ENCODE measurements around the gene RPP25. TPM values are rescaled to one million over a fixed set of nuclear protein-coding genes. Genes with fewer than 3 reads are reported as not detected.
"Not testable (repeated sequence)": the region's sequence is repeated elsewhere in the genome, so short reads cannot be mapped to it uniquely, and the experiment has no call there.

RPP25 gene
- total RNA-seq, 3 donors from 2014 or later (not counting 1 experiment from before 2014, with no cell fraction given) = 0.21 to 0.84 (median 0.50) TPM

DNA sequence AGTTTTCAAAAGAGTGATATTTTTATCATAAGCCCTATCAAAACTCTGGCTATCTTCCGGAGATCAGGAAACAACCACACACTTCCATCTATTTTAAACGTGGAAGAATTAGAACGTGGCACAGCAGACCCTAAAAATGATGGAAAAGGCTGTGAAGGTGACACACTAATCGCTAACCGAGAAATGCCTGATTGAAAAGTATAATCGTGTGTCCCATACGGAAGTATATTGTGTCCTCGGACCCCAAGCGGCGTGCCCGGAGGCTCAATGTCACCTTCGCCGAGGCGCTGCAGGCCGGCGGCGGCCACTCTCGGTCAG, 19.3 kb downstream of the RPP25 start:
- Mint-ChIP-seq H3K27me3 (ENCODE audit: low read depth in 2 of 2) (no peaks in the 10 kb centered on the region), H3K36me3 (no peaks in the 10 kb centered on the region), H3K27ac (peak overlapping the region; percentile 84 to 85), H3K4me3 (peak overlapping the region; percentile 93), H3K4me1 (peaks cover 23 to 28% of the 10 kb centered on the region in 2 donors), H3K9me3 (no peaks in the 10 kb centered on the region)
- H3K27ac ChIP-seq (ENCODE audit: low read length) = peak overlapping the region; percentile 83
- ATAC-seq (no peak), DNase-seq (no peak)
- H3K27me3 ChIP-seq (ENCODE audit: control insufficient read depth, insufficient read depth, low read length) = no peaks in the 10 kb centered on the region
- 0% methylated on average over 18 of the region's 18 CpGs for WGBS (ENCODE audit: insufficient coverage)
- no peaks in the 10 kb centered on the region for H3K9me3 ChIP-seq (ENCODE audit: control insufficient read depth, insufficient read depth, low read length)
- peak overlapping the region; percentile 90 for H3K4me3 ChIP-seq (ENCODE audit: low read length)
- intact Hi-C loops (cut with micrococcal nuclease) = loop anchor here (5.0 kb wide), 1 partner anchor 150 kb away; no protein-coding TSS in a partner anchor
- TF ChIP-seq, protein P1, sequence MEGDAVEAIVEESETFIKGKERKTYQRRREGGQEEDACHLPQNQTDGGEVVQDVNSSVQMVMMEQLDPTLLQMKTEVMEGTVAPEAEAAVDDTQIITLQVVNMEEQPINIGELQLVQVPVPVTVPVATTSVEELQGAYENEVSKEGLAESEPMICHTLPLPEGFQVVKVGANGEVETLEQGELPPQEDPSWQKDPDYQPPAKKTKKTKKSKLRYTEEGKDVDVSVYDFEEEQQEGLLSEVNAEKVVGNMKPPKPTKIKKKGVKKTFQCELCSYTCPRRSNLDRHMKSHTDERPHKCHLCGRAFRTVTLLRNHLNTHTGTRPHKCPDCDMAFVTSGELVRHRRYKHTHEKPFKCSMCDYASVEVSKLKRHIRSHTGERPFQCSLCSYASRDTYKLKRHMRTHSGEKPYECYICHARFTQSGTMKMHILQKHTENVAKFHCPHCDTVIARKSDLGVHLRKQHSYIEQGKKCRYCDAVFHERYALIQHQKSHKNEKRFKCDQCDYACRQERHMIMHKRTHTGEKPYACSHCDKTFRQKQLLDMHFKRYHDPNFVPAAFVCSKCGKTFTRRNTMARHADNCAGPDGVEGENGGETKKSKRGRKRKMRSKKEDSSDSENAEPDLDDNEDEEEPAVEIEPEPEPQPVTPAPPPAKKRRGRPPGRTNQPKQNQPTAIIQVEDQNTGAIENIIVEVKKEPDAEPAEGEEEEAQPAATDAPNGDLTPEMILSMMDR (IDR thresholded peaks at IDR 0.05) = no peak
- peaks cover 2% of the 10 kb centered on the region for H3K36me3 ChIP-seq (ENCODE audit: control insufficient read depth, insufficient read depth, low read length)
- peaks cover 20% of the 10 kb centered on the region for H3K4me1 ChIP-seq (ENCODE audit: control insufficient read depth, insufficient read depth, low read length)

DNA sequence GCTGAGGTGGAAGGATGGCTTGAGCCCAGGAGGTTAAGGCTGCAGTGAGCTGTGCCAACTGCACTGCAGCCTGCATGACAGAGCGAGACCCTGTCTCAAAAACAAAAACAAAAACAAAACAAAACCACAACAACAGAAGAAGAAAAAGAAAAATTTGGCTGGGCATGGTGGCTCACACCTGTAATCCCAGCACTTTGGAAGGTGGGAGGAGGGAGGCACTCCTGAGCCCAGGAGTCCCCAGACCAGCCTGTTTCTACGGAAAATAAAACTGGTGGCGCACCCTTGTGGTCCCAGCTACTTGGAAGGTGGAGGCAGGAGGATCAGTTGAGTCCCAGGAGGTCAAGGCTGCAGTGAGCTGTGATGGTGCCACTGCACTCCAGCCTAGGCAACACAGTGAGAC, 21.4 kb downstream of the RPP25 start:
- not testable (repeated sequence) for ATAC-seq; DNase-seq; H3K36me3 ChIP-seq (ENCODE audit: control insufficient read depth, insufficient read depth, low read length); H3K4me3 ChIP-seq (ENCODE audit: low read length); H3K9me3 Mint-ChIP-seq; H3K27ac ChIP-seq (ENCODE audit: low read length); H3K36me3 Mint-ChIP-seq; H3K9me3 ChIP-seq (ENCODE audit: control insufficient read depth, insufficient read depth, low read length); H3K27me3 ChIP-seq (ENCODE audit: control insufficient read depth, insufficient read depth, low read length); H3K27me3 Mint-ChIP-seq (ENCODE audit: low read depth in 2 of 2)
- peak overlapping the region; percentile 60 for H3K4me3 Mint-ChIP-seq
- H3K4me1 Mint-ChIP-seq = peaks cover 23 to 28% of the 10 kb centered on the region in 2 donors
- intact Hi-C loops (cut with micrococcal nuclease) = loop anchor here (5.0 kb wide), 1 partner anchor 148 kb away; no protein-coding TSS in a partner anchor
- H3K4me1 ChIP-seq (ENCODE audit: control insufficient read depth, insufficient read depth, low read length) = peaks cover 20% of the 10 kb centered on the region
- 71% methylated on average over 2 of the region's 3 CpGs for WGBS (ENCODE audit: insufficient coverage)
- peak overlapping the region; percentile 10 to 59 for H3K27ac Mint-ChIP-seq

DNA sequence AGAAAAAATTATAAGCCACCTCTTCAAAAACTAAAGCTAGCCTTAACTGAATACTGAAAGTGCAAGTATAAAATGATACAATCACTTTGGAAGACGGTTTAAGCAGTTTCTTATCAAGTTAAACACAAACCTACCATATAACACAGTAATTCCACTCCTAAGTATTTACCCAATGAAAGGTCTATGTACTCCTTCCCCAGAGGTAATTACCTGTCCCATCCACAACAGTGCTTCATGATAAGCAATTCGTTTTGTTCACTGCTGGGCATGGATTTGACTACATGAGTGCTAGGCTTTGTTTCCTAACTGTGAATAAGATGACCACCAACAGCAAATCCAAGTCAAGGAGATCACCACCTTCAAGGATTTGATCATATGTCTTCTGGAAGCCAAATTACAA, 23.0 kb downstream of the RPP25 start:
- Mint-ChIP-seq H3K36me3 (no peaks in the 10 kb centered on the region), H3K27ac (peak overlapping the region; percentile 39 to 53), H3K27me3 (ENCODE audit: low read depth in 2 of 2) (no peaks in the 10 kb centered on the region), H3K4me1 (peaks cover 23 to 28% of the 10 kb centered on the region in 2 donors), H3K9me3 (no peaks in the 10 kb centered on the region), H3K4me3 (no peak overlapping the region)
- TF ChIP-seq, protein P1 (IDR thresholded peaks at IDR 0.05) = no peak
- WGBS (ENCODE audit: insufficient coverage) = 46% methylated on average over 2 of the region's 2 CpGs
- Histone ChIP-seq H3K27ac (ENCODE audit: low read length) (no peak overlapping the region), H3K4me3 (ENCODE audit: low read length) (no peak overlapping the region), H3K9me3 (ENCODE audit: control insufficient read depth, insufficient read depth, low read length) (no peaks in the 10 kb centered on the region), H3K4me1 (ENCODE audit: control insufficient read depth, insufficient read depth, low read length) (peaks cover 19% of the 10 kb centered on the region), H3K36me3 (ENCODE audit: control insufficient read depth, insufficient read depth, low read length) (peaks cover 14% of the 10 kb centered on the region), H3K27me3 (ENCODE audit: control insufficient read depth, insufficient read depth, low read length) (no peaks in the 10 kb centered on the region)
- no peak for ATAC-seq
- no peak for DNase-seq
- intact Hi-C loops (cut with micrococcal nuclease) = no loop called here

DNA sequence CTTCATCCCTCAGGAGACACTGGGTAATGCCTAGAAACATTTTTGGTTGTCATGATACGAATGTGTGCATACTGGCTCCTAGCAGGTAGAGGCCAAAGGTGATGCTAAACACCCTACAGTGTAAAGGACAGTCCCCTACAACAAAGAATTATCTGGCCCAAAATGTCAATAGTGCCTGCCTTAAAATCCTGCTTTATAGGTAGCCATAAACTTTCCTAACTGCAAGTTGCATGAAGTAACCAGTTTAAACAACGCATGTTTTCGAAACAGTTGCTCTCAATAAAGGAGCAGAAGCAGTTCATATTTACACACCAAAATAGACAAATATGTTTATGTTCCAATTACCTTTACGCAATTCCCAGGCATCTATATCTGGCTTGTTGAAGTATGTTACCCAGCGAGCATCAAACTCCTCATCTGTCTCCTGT, 27.8 kb downstream of the RPP25 start:
- ATAC-seq (no peak), DNase-seq (no peak)
- no peak overlapping the region for H3K27ac Mint-ChIP-seq
- H3K4me3 ChIP-seq (ENCODE audit: low read length) = no peak overlapping the region
- H3K27ac ChIP-seq (ENCODE audit: low read length) = no peak overlapping the region
- no peaks in the 10 kb centered on the region for H3K27me3 ChIP-seq (ENCODE audit: control insufficient read depth, insufficient read depth, low read length)
- H3K36me3 Mint-ChIP-seq = no peaks in the 10 kb centered on the region
- H3K27me3 Mint-ChIP-seq (ENCODE audit: low read depth in 2 of 2) = no peaks in the 10 kb centered on the region
- H3K9me3 ChIP-seq (ENCODE audit: control insufficient read depth, insufficient read depth, low read length) = no peaks in the 10 kb centered on the region
- intact Hi-C loops (cut with micrococcal nuclease) = no loop called here
- TF ChIP-seq, protein P1 (IDR thresholded peaks at IDR 0.05) = no peak
- peaks cover under 1% of the 10 kb centered on the region for H3K4me1 ChIP-seq (ENCODE audit: control insufficient read depth, insufficient read depth, low read length)
- H3K36me3 ChIP-seq (ENCODE audit: control insufficient read depth, insufficient read depth, low read length) = peaks cover 38% of the 10 kb centered on the region
- no peak overlapping the region for H3K4me3 Mint-ChIP-seq
- H3K9me3 Mint-ChIP-seq = no peaks in the 10 kb centered on the region
- 100% methylated on average over 5 of the region's 5 CpGs for WGBS (ENCODE audit: insufficient coverage)
- H3K4me1 Mint-ChIP-seq = peaks cover 7% of the 10 kb centered on the region in 2 donors

Data from natural killer cell (primary cell).